ENCODE data around the gene ZNF746.

GRCh38 chr7:149433124-149433523, 64.5 kb downstream of the ZNF746 start:
- TF ChIP-seq CTCF (conservative IDR thresholded peaks at IDR 0.05), result no peak
- TF ChIP-seq ZFX (IDR thresholded peaks at IDR 0.05), result no peak
